Mesendoderm (in vitro differentiated cells): Measurements from ENCODE around the gene TENM4.
A peak's percentile ranks its signal among the peaks of the same experiment; 100 is the strongest.

ENCODE experiments used
- DNase-seq: peaks from one replicate; pipeline ENCODE4 v3.0.0; 2013
- H2AK5ac ChIP-seq: 2 replicates; pipeline ENCODE4 v1.6.1; 2013; ENCODE audit warnings: low read length, inconsistent platforms
- H2BK120ac ChIP-seq: 2 replicates; pipeline ENCODE4 v1.6.1; 2013; ENCODE audit warnings: low read depth, mild to moderate bottlenecking, low read length, moderate library complexity, mixed read lengths
- H2BK15ac ChIP-seq: replicated peaks from 2 replicates; pipeline ENCODE4 v1.6.1; 2013; ENCODE audit warnings: low read depth, mild to moderate bottlenecking, moderate library complexity
- H2BK5ac ChIP-seq: 2 replicates; pipeline ENCODE4 v1.6.1; 2013; ENCODE audit warnings: low read length, inconsistent platforms
- H3K18ac ChIP-seq: 2 replicates; pipeline ENCODE4 v1.6.1; 2013; ENCODE audit warnings: mild to moderate bottlenecking, low read length, mixed read lengths
- H3K23ac ChIP-seq: one replicate; pipeline ENCODE4 v1.6.1; 2013; ENCODE audit warnings: low read length
- H3K27ac ChIP-seq: 2 replicates; pipeline ENCODE4 v1.5.1; 2013; ENCODE audit warnings: low read depth, mild to moderate bottlenecking, inconsistent platforms, low read length, moderate library complexity
- H3K27me3 ChIP-seq: 2 replicates; pipeline ENCODE4 v1.6.1; 2013; ENCODE audit warnings: low read length, control low read depth, mild to moderate bottlenecking, inconsistent platforms; ENCODE audit not compliant: insufficient read depth, poor library complexity
- H3K36me3 ChIP-seq: 2 replicates; pipeline ENCODE4 v1.6.1; 2013; ENCODE audit warnings: low read length, inconsistent platforms; ENCODE audit not compliant: control insufficient read depth, insufficient read depth
- H3K4ac ChIP-seq: one replicate; pipeline ENCODE4 v1.6.1; 2013; ENCODE audit warnings: low read depth, mild to moderate bottlenecking, low read length, moderate library complexity
- H3K4me1 ChIP-seq: 2 replicates; pipeline ENCODE4 v1.6.1; 2013; ENCODE audit warnings: low read depth, low read length, inconsistent platforms; ENCODE audit not compliant: control insufficient read depth
- H3K4me2 ChIP-seq: 2 replicates; pipeline ENCODE4 v1.6.1; 2013; ENCODE audit warnings: low read length
- H3K4me3 ChIP-seq: 2 replicates; pipeline ENCODE4 v1.5.1; 2013; ENCODE audit warnings: mild to moderate bottlenecking, low read length
- H3K56ac ChIP-seq: one replicate; pipeline ENCODE4 v1.6.1; 2013; ENCODE audit warnings: low read length
- H3K79me1 ChIP-seq: 2 replicates; pipeline ENCODE4 v1.6.1; 2013; ENCODE audit warnings: low read length, inconsistent platforms
- H3K79me2 ChIP-seq: 2 replicates; pipeline ENCODE4 v1.6.1; 2013; ENCODE audit warnings: mild to moderate bottlenecking, low read length; ENCODE audit not compliant: control insufficient read depth, insufficient read depth
- H3K9ac ChIP-seq: 2 replicates; pipeline ENCODE4 v1.6.1; 2013; ENCODE audit warnings: low read length, inconsistent platforms
- H4K5ac ChIP-seq: one replicate; pipeline ENCODE4 v1.6.1; 2013; ENCODE audit warnings: low read length
- H4K8ac ChIP-seq: one replicate; pipeline ENCODE4 v1.6.1; 2013; ENCODE audit warnings: low read depth, mild to moderate bottlenecking, control low read depth, low read length, moderate library complexity
- WGBS: extraction: QIAGEN DNeasy Blood & Tissue Kit; methylation state at CpG from one replicate; pipeline ENCODE4 v1.1.7; 2013; ENCODE audit warnings: low lambda C conversion rate, missing lambda C conversion rate; ENCODE audit not compliant: insufficient coverage; ENCODE audit errors: extremely low coverage; 5-methylcytosine and 5-hydroxymethylcytosine counted together

Gene TENM4

GRCh38 chr11:78656984-78657383 lies 783.8 kb downstream of the TENM4 start:
- H3K4ac ChIP-seq: no peak overlapping the region
- H3K9ac ChIP-seq: no peak overlapping the region
- no peak overlapping the region for H2BK5ac ChIP-seq
- no peaks in the 10 kb centered on the region for H3K36me3 ChIP-seq
- H3K27me3 ChIP-seq: no peaks in the 10 kb centered on the region
- no peak overlapping the region for H3K4me2 ChIP-seq
- H4K8ac ChIP-seq: no peak overlapping the region
- H3K27ac ChIP-seq: no peak overlapping the region
- no CpG with 5 or more reads among the region's 6 CpGs for WGBS
- no peaks in the 10 kb centered on the region for H3K4me1 ChIP-seq
- DNase-seq: no peak
- H2BK15ac ChIP-seq: no peak overlapping the region
- no peak overlapping the region for H3K18ac ChIP-seq
- H2BK120ac ChIP-seq: no peak overlapping the region
- no peak overlapping the region for H2AK5ac ChIP-seq
- H3K79me2 ChIP-seq: no peaks in the 10 kb centered on the region
- no peaks in the 10 kb centered on the region for H3K79me1 ChIP-seq
- no peak overlapping the region for H3K56ac ChIP-seq
- H3K4me3 ChIP-seq: no peak overlapping the region
- H4K5ac ChIP-seq: no peak overlapping the region
- no peak overlapping the region for H3K23ac ChIP-seq

GRCh38 chr11:78656327-78656726 lies 784.5 kb downstream of the TENM4 start:
- no peak for DNase-seq
- Histone ChIP-seq H3K79me2 (no peaks in the 10 kb centered on the region), H3K27me3 (no peaks in the 10 kb centered on the region)

GRCh38 chr11:78655561-78655960 lies 785.3 kb downstream of the TENM4 start:
- H3K4ac ChIP-seq: no peak overlapping the region
- no peak overlapping the region for H3K23ac ChIP-seq
- H3K27ac ChIP-seq: no peak overlapping the region
- H3K4me3 ChIP-seq: no peak overlapping the region
- no peak overlapping the region for H3K18ac ChIP-seq
- no CpG with 5 or more reads among the region's 5 CpGs for WGBS
- H3K79me1 ChIP-seq: no peaks in the 10 kb centered on the region
- no peak overlapping the region for H4K5ac ChIP-seq
- H3K4me1 ChIP-seq: no peaks in the 10 kb centered on the region
- no peaks in the 10 kb centered on the region for H3K27me3 ChIP-seq
- no peak overlapping the region for H2BK5ac ChIP-seq
- H3K36me3 ChIP-seq: no peaks in the 10 kb centered on the region
- H2BK15ac ChIP-seq: no peak overlapping the region
- H2AK5ac ChIP-seq: no peak overlapping the region
- no peak overlapping the region for H4K8ac ChIP-seq
- H3K9ac ChIP-seq: no peak overlapping the region
- no peak overlapping the region for H3K4me2 ChIP-seq
- no peaks in the 10 kb centered on the region for H3K79me2 ChIP-seq
- H3K56ac ChIP-seq: no peak overlapping the region
- no peak overlapping the region for H2BK120ac ChIP-seq
- DNase-seq: no peak

More at GRCh38 chr11:78656327-78656726, 784.5 kb downstream of the TENM4 start:
- no peak overlapping the region for H2AK5ac ChIP-seq
- no peak overlapping the region for H3K4ac ChIP-seq
- no peak overlapping the region for H3K18ac ChIP-seq
- no peak overlapping the region for H3K56ac ChIP-seq
- no peaks in the 10 kb centered on the region for H3K36me3 ChIP-seq
- H2BK5ac ChIP-seq: no peak overlapping the region
- no peak overlapping the region for H3K9ac ChIP-seq
- H3K4me1 ChIP-seq: no peaks in the 10 kb centered on the region
- H4K8ac ChIP-seq: no peak overlapping the region
- H3K79me1 ChIP-seq: no peaks in the 10 kb centered on the region
- no peak overlapping the region for H4K5ac ChIP-seq
- no CpG with 5 or more reads among the region's 4 CpGs for WGBS
- no peak overlapping the region for H3K23ac ChIP-seq
- H2BK120ac ChIP-seq: no peak overlapping the region
- H3K4me2 ChIP-seq: no peak overlapping the region
- no peak overlapping the region for H2BK15ac ChIP-seq
- no peak overlapping the region for H3K27ac ChIP-seq
- no peak overlapping the region for H3K4me3 ChIP-seq

- no peak overlapping the region for H2BK5ac ChIP-seq
- no peak for DNase-seq
- WGBS: no CpG with 5 or more reads among the region's 5 CpGs
Observed at GRCh38 chr11:78654866-78655265, 786.0 kb downstream of the TENM4 start.

GRCh38 chr11:78654071-78654470 lies 786.8 kb downstream of the TENM4 start:
- H2BK5ac ChIP-seq: no peak overlapping the region
- no peak overlapping the region for H4K8ac ChIP-seq
- H3K27ac ChIP-seq: no peak overlapping the region
- no peak overlapping the region for H3K56ac ChIP-seq
- no CpG with 5 or more reads among the region's 3 CpGs for WGBS
- no peak overlapping the region for H3K4ac ChIP-seq
- H3K4me2 ChIP-seq: no peak overlapping the region
- H2AK5ac ChIP-seq: no peak overlapping the region
- H2BK120ac ChIP-seq: no peak overlapping the region
- H3K18ac ChIP-seq: no peak overlapping the region
- no peaks in the 10 kb centered on the region for H3K36me3 ChIP-seq
- no peak overlapping the region for H3K4me3 ChIP-seq
- no peaks in the 10 kb centered on the region for H3K4me1 ChIP-seq
- no peak overlapping the region for H2BK15ac ChIP-seq
- DNase-seq: peak; percentile 35
- no peak overlapping the region for H3K23ac ChIP-seq
- H3K9ac ChIP-seq: no peak overlapping the region
- H3K79me1 ChIP-seq: no peaks in the 10 kb centered on the region
- H3K27me3 ChIP-seq: no peaks in the 10 kb centered on the region
- no peak overlapping the region for H4K5ac ChIP-seq
- no peaks in the 10 kb centered on the region for H3K79me2 ChIP-seq

More at GRCh38 chr11:78654866-78655265, 786.0 kb downstream of the TENM4 start:
- Histone ChIP-seq H3K23ac (no peak overlapping the region), H2BK15ac (no peak overlapping the region), H4K8ac (no peak overlapping the region), H3K9ac (no peak overlapping the region), H3K4me1 (no peaks in the 10 kb centered on the region), H2AK5ac (no peak overlapping the region), H4K5ac (no peak overlapping the region), H3K36me3 (no peaks in the 10 kb centered on the region), H3K4ac (no peak overlapping the region), H2BK120ac (no peak overlapping the region), H3K79me2 (no peaks in the 10 kb centered on the region), H3K56ac (no peak overlapping the region), H3K79me1 (no peaks in the 10 kb centered on the region), H3K4me3 (no peak overlapping the region), H3K4me2 (no peak overlapping the region), H3K18ac (no peak overlapping the region), H3K27me3 (no peaks in the 10 kb centered on the region), H3K27ac (no peak overlapping the region)

GRCh38 chr11:78653294-78653909 lies 787.4 kb downstream of the TENM4 start:
- Histone ChIP-seq H2BK15ac (no peak overlapping the region), H3K79me2 (no peaks in the 10 kb centered on the region), H3K9ac (no peak overlapping the region), H4K5ac (no peak overlapping the region), H3K18ac (no peak overlapping the region), H3K36me3 (no peaks in the 10 kb centered on the region), H3K4me2 (no peak overlapping the region), H3K79me1 (no peaks in the 10 kb centered on the region), H3K4me1 (no peaks in the 10 kb centered on the region), H3K23ac (no peak overlapping the region), H3K4me3 (no peak overlapping the region), H4K8ac (no peak overlapping the region), H3K27me3 (no peaks in the 10 kb centered on the region), H2BK5ac (no peak overlapping the region), H2BK120ac (no peak overlapping the region), H3K27ac (no peak overlapping the region), H2AK5ac (no peak overlapping the region), H3K4ac (no peak overlapping the region), H3K56ac (no peak overlapping the region)
- no peak for DNase-seq
- no CpG with 5 or more reads among the region's 11 CpGs for WGBS
